Measurements from ENCODE around the gene BCL7B.
"Not testable (repeated sequence)": the region's sequence is repeated elsewhere in the genome, so short reads cannot be mapped to it uniquely, and the experiment has no call there.

The BCL7B gene

GRCh38 chr7:73541722-73542121, 15.8 kb downstream of the BCL7B start:
- no peak overlapping the region for H3K27ac ChIP-seq (ENCODE audit: low read depth, low read length)
- H3K79me2 ChIP-seq (ENCODE audit: control insufficient read depth, low read length): peaks cover 41% of the 10 kb centered on the region
- H3K27me3 ChIP-seq (ENCODE audit: control insufficient read depth, low read length): no peaks in the 10 kb centered on the region
- TF ChIP-seq, protein P1, sequence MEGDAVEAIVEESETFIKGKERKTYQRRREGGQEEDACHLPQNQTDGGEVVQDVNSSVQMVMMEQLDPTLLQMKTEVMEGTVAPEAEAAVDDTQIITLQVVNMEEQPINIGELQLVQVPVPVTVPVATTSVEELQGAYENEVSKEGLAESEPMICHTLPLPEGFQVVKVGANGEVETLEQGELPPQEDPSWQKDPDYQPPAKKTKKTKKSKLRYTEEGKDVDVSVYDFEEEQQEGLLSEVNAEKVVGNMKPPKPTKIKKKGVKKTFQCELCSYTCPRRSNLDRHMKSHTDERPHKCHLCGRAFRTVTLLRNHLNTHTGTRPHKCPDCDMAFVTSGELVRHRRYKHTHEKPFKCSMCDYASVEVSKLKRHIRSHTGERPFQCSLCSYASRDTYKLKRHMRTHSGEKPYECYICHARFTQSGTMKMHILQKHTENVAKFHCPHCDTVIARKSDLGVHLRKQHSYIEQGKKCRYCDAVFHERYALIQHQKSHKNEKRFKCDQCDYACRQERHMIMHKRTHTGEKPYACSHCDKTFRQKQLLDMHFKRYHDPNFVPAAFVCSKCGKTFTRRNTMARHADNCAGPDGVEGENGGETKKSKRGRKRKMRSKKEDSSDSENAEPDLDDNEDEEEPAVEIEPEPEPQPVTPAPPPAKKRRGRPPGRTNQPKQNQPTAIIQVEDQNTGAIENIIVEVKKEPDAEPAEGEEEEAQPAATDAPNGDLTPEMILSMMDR (IDR thresholded peaks at IDR 0.05; ENCODE audit: low read depth, low read length, poor library complexity, severe bottlenecking): no peak
- TF ChIP-seq EZH2phosphoT487 (IDR thresholded peaks at IDR 0.05; ENCODE audit: borderline replicate concordance, low read length): no peak
- no peaks in the 10 kb centered on the region for H4K20me1 ChIP-seq (ENCODE audit: control insufficient read depth, insufficient read depth, low read depth, low read length)
- no peaks in the 10 kb centered on the region for H3K4me1 ChIP-seq (ENCODE audit: control insufficient read depth, low read length)
- no peaks in the 10 kb centered on the region for H3K9me2 ChIP-seq (replicated peaks; ENCODE audit: control insufficient read depth, low read length)
- no peak overlapping the region for H3K4me2 ChIP-seq (ENCODE audit: low read length)
- no peaks in the 10 kb centered on the region for H3F3A ChIP-seq (ENCODE audit: control insufficient read depth, insufficient read depth)
- no peaks in the 10 kb centered on the region for H3K9me3 ChIP-seq (ENCODE audit: control insufficient read depth, insufficient read depth, low read length)
- H3K4me3 ChIP-seq (ENCODE audit: low read length): no peak overlapping the region
- H3K36me3 ChIP-seq (ENCODE audit: control insufficient read depth, low read length): peaks cover 78% of the 10 kb centered on the region

GRCh38 chr7:73539709-73540108, 17.8 kb downstream of the BCL7B start:
- H3K27ac ChIP-seq (ENCODE audit: low read depth, low read length): no peak overlapping the region
- no peaks in the 10 kb centered on the region for H3K4me1 ChIP-seq (ENCODE audit: control insufficient read depth, low read length)
- no peaks in the 10 kb centered on the region for H4K20me1 ChIP-seq (ENCODE audit: control insufficient read depth, insufficient read depth, low read depth, low read length)
- peaks cover 83% of the 10 kb centered on the region for H3K36me3 ChIP-seq (ENCODE audit: control insufficient read depth, low read length)
- H3K4me3 ChIP-seq (ENCODE audit: low read length): no peak overlapping the region
- no peaks in the 10 kb centered on the region for H3F3A ChIP-seq (ENCODE audit: control insufficient read depth, insufficient read depth)
- no peaks in the 10 kb centered on the region for H3K9me2 ChIP-seq (replicated peaks; ENCODE audit: control insufficient read depth, low read length)
- peaks cover 22% of the 10 kb centered on the region for H3K79me2 ChIP-seq (ENCODE audit: control insufficient read depth, low read length)
- no peaks in the 10 kb centered on the region for H3K9me3 ChIP-seq (ENCODE audit: control insufficient read depth, insufficient read depth, low read length)
- H3K27me3 ChIP-seq (ENCODE audit: control insufficient read depth, low read length): no peaks in the 10 kb centered on the region
- no peak overlapping the region for H3K4me2 ChIP-seq (ENCODE audit: low read length)
- TF ChIP-seq EZH2phosphoT487 (IDR thresholded peaks at IDR 0.05; ENCODE audit: borderline replicate concordance, low read length): no peak
- TF ChIP-seq, protein P1 (IDR thresholded peaks at IDR 0.05; ENCODE audit: low read depth, low read length, poor library complexity, severe bottlenecking): no peak

DNA sequence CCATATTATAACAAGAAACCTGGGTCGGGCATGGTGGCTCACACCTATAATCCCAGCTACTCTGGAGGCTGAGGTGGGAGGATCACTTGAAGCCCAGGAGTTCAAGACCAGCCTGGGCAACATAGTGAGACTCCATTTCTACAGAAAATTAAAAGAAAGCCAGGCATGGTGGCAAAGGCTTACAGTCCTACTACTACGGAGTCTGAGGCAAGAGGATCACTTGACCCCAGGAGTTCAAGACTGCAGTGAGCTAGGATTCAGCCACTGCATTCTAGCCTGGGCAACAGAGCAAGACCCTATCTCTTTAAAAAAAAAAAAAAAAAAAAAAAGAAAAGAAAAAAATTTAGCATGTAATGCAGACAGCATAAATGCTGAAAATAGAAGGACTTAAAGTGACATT, 19.0 kb downstream of the BCL7B start:
- not testable (repeated sequence) for H4K20me1 ChIP-seq (ENCODE audit: control insufficient read depth, insufficient read depth, low read depth, low read length); H3K4me3 ChIP-seq (ENCODE audit: low read length); H3K4me2 ChIP-seq (ENCODE audit: low read length); H3F3A ChIP-seq (ENCODE audit: control insufficient read depth, insufficient read depth); H3K27ac ChIP-seq (ENCODE audit: low read depth, low read length); H3K9me3 ChIP-seq (ENCODE audit: control insufficient read depth, insufficient read depth, low read length); H3K4me1 ChIP-seq (ENCODE audit: control insufficient read depth, low read length); H3K9me2 ChIP-seq (replicated peaks; ENCODE audit: control insufficient read depth, low read length); H3K27me3 ChIP-seq (ENCODE audit: control insufficient read depth, low read length)
- peaks cover 11% of the 10 kb centered on the region for H3K79me2 ChIP-seq (ENCODE audit: control insufficient read depth, low read length)
- peaks cover 75% of the 10 kb centered on the region for H3K36me3 ChIP-seq (ENCODE audit: control insufficient read depth, low read length)

DNA sequence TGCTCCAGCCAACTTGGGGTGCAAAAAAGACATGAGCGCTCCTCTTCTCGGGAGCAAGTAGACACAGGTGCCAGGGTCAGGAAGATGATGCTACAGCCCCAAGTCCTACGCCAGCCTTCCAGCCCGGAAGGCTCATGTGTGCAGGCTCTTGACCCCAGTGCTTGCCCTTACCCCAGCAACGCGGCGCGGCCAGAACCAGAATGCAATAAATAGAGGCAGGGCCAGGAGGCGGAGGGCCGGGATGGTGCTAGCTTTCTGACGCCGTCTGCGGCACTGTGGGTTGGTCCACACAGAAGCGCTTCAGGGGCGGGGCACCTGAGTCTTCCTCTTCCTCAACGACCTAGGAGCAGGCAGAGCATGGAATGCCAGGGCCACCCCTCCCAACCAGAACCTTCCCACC, 20.4 kb downstream of the BCL7B start:
- Histone ChIP-seq H3K79me2 (ENCODE audit: control insufficient read depth, low read length) (peaks cover 3% of the 10 kb centered on the region), H3K27ac (ENCODE audit: low read depth, low read length) (no peak overlapping the region), H3K4me1 (ENCODE audit: control insufficient read depth, low read length) (no peaks in the 10 kb centered on the region), H3K4me2 (ENCODE audit: low read length) (no peak overlapping the region), H3F3A (ENCODE audit: control insufficient read depth, insufficient read depth) (peaks cover 3% of the 10 kb centered on the region; the same call in 1 of the 2 replicates), H3K27me3 (ENCODE audit: control insufficient read depth, low read length) (no peaks in the 10 kb centered on the region), H4K20me1 (ENCODE audit: control insufficient read depth, insufficient read depth, low read depth, low read length) (no peaks in the 10 kb centered on the region), H3K36me3 (ENCODE audit: control insufficient read depth, low read length) (peaks cover 60% of the 10 kb centered on the region), H3K4me3 (ENCODE audit: low read length) (no peak overlapping the region), H3K9me3 (ENCODE audit: control insufficient read depth, insufficient read depth, low read length) (no peaks in the 10 kb centered on the region), H3K9me2 (replicated peaks; ENCODE audit: control insufficient read depth, low read length) (no peaks in the 10 kb centered on the region)
- TF ChIP-seq, protein P1 (IDR thresholded peaks at IDR 0.05; ENCODE audit: low read depth, low read length, poor library complexity, severe bottlenecking): no peak
- no peak for TF ChIP-seq EZH2phosphoT487 (IDR thresholded peaks at IDR 0.05; ENCODE audit: borderline replicate concordance, low read length)

Measured in DOHH2 (cell line).